Tibial artery (tissue), 4 donors: ENCODE results near the gene DMD.

Experiments
- DNase-seq, 2 donors: peaks; one replicate each; pipeline ENCODE4 v3.0.0-alpha.2; 2019
- H3K27ac ChIP-seq, 2 donors: fragments of 200-600 bp; sonication (generic) in 1 of 2; 1 replicate in 1 of 2; 2 replicates in 1 of 2; pipeline ENCODE4 v1.5.1; 2018 to 2019; ENCODE audit warnings: mild to moderate bottlenecking in 1 of 2
- H3K27me3 ChIP-seq, 2 donors: fragments of 200-600 bp; sonication (generic) in 1 of 2; one replicate each; pipeline versions ENCODE4 v1.5.1 to v1.6.0; 2016 to 2019
- H3K36me3 ChIP-seq, 3 donors: fragments of 200-600 bp; sonication (generic) in 2 of 3; one replicate each; pipeline ENCODE4 v1.5.1; 2016 to 2019; ENCODE audit warnings: mild to moderate bottlenecking in 2 of 3
- H3K4me1 ChIP-seq, 4 donors: fragments of 200-600 bp; sonication (generic) in 2 of 4; 1 replicate in 3 of 4; 2 replicates in 1 of 4; pipeline ENCODE4 v1.5.1; 2016 to 2019
- H3K4me3 ChIP-seq, 2 donors: fragments of 200-600 bp; sonication (generic) in 1 of 2; 1 replicate in 1 of 2; 2 replicates in 1 of 2; pipeline ENCODE4 v1.5.1; 2018 to 2019; ENCODE audit warnings: mild to moderate bottlenecking in 2 of 2
- H3K9me3 ChIP-seq, 3 donors: fragments of 200-600 bp; sonication (generic) in 1 of 3; one replicate each; pipeline ENCODE4 v1.5.1; 2016 to 2019
- CTCF ChIP-seq, 2 experiments: fragments of 200-600 bp in 1 of 2; fragments of 450-650 bp in 1 of 2; IDR thresholded peaks; one replicate each; pipeline ENCODE4 v1.5.1; 2017 to 2019; ENCODE audit warnings: antibody characterized with exemption in 2 of 2, mild to moderate bottlenecking in 1 of 2, moderate library complexity in 1 of 2
- intact Hi-C: fragments of 100-400 bp; cut with DNase I; formaldehyde crosslinking; loops from one replicate; pipeline ENCODE4 v1.15.0; 2023; ENCODE audit warnings: low total_unique reads

DMD gene

DNA sequence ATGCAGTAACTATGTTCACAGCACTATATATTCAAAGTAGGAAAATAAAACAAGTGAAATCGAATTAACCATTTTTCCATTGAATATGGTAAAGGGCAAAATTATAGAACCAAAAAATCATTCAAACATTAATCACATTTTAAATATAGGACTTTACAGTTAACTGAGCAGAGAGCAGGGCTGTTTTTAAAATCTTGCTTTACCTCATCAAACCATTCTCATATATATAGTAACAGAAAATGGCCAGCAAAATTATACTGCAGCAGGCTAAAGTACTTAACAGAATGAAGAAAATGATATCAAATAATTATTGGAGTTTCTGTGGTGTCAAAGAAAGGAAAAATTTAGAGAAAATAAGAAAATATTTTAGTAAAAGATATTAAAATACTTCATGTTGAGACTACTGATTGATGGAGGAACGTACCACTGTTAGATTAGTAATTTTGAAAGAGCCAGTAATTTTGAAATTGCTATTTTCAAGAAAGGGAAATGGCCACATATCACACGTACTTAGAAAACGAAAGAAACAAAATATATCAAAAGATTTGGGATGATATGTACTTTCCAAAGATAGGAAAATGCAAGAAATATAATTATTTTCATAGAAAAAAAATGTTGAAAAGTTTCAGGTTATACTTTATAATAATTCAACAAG lies 813.7 kb downstream of the DMD start:
- no peak for TF ChIP-seq CTCF (IDR thresholded peaks at IDR 0.05)
- H3K4me3 ChIP-seq: no peak overlapping the region
- H3K27me3 ChIP-seq: no peaks in the 10 kb centered on the region
- H3K36me3 ChIP-seq: no peaks in the 10 kb centered on the region
- no peak overlapping the region for H3K27ac ChIP-seq
- intact Hi-C loops: no loop called here
- H3K9me3 ChIP-seq: no peaks in the 10 kb centered on the region
- H3K4me1 ChIP-seq: no peaks in the 10 kb centered on the region
- DNase-seq: no peak

- Histone ChIP-seq H3K27me3 (no peaks in the 10 kb centered on the region), H3K4me3 (no peak overlapping the region), H3K27ac (no peak overlapping the region), H3K4me1 (no peaks in the 10 kb centered on the region), H3K9me3 (no peaks in the 10 kb centered on the region), H3K36me3 (no peaks in the 10 kb centered on the region)
- intact Hi-C loops: no loop called here
- no peak for DNase-seq
- TF ChIP-seq CTCF (IDR thresholded peaks at IDR 0.05): no peak
Measured at GRCh38 chrX:32395878-32396277, 815.5 kb downstream of the DMD start.

GRCh38 chrX:32392655-32393054 lies 818.7 kb downstream of the DMD start:
- TF ChIP-seq CTCF (IDR thresholded peaks at IDR 0.05): no peak

DNA sequence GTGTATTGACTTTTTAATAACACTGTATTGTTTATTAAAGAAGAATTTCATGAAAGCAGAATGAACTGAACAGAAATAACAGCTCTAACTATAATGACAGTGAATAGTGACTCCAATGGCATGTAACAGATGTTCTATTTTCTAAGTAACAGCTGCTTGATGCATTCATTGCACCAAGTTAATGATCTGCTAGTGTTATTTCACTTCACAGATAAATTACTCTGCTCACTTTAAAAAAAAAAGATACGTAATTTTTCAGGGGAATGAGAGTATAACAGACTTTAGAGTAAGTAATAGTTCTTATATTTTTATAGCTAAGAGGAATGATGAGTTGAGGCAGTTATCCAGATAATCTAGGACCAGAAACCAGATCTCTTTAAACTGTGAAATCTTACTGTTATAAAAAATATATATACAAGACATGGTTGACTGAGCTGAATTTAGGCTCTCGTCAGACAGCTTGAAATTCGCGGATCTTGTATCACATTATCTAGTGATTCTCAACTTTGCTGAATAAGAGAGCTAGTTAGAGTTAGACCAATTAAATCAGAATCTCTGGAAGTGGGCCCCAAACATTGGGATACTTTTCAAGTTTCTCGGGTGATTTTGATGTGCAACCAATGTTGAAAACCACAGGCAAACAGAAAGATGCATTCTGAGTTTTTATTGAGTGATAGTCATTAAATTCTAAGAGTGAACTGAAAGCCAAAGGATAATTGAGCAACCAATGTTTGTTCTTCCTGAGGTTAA lies 840.7 kb downstream of the DMD start:
- DNase-seq: no peak
- H3K36me3 ChIP-seq: no peaks in the 10 kb centered on the region
- H3K27me3 ChIP-seq: no peaks in the 10 kb centered on the region
- H3K4me3 ChIP-seq: no peak overlapping the region
- intact Hi-C loops: no loop called here
- no peak for TF ChIP-seq CTCF (IDR thresholded peaks at IDR 0.05)
- no peaks in the 10 kb centered on the region for H3K9me3 ChIP-seq
- H3K4me1 ChIP-seq: no peaks in the 10 kb centered on the region
- no peak overlapping the region for H3K27ac ChIP-seq

More at GRCh38 chrX:32392655-32393054, 818.7 kb downstream of the DMD start:
- Histone ChIP-seq H3K36me3 (no peaks in the 10 kb centered on the region), H3K27me3 (no peaks in the 10 kb centered on the region), H3K4me3 (no peak overlapping the region), H3K27ac (no peak overlapping the region), H3K4me1 (no peaks in the 10 kb centered on the region), H3K9me3 (no peaks in the 10 kb centered on the region)
- intact Hi-C loops: no loop called here
- no peak for DNase-seq

GRCh38 chrX:32293962-32294700 lies 917.2 kb downstream of the DMD start:
- Histone ChIP-seq H3K27me3 (no peaks in the 10 kb centered on the region), H3K9me3 (no peaks in the 10 kb centered on the region), H3K36me3 (no peaks in the 10 kb centered on the region), H3K27ac (no peak overlapping the region), H3K4me3 (no peak overlapping the region), H3K4me1 (peaks cover 0 to 5% (median 0%) of the 10 kb centered on the region in 4 donors)
- intact Hi-C loops: no loop called here
- TF ChIP-seq CTCF (IDR thresholded peaks at IDR 0.05): no peak
- DNase-seq: no peak
